Activated CD8-positive, alpha-beta memory T cell treated with anti-CD3 and anti-CD28 coated beads, Interleukin-2, amount 50 U/mL, for 24 hours (primary cell): ENCODE data around the gene RUFY1.
"Not testable (repeated sequence)": the region's sequence is repeated elsewhere in the genome, so short reads cannot be mapped to it uniquely, and the experiment has no call there.

Experiments
- DNase-seq: peaks from one replicate; pipeline ENCODE4 v3.0.0-alpha.2; 2020; ENCODE audit errors: extremely low read depth

RUFY1 gene

GRCh38 chr5:179623003-179623905 is 72.9 kb downstream of the RUFY1 start, which contains the start of gene HNRNPH1:
Gene HNRNPH1 (minus strand): TSS chr5:179623671. CDS start chr5:179623133, 538 bp downstream.
- DNase-seq = peak; percentile 96

GRCh38 chr5:179623906-179624741 is 73.8 kb downstream of the RUFY1 start:
- DNase-seq = no peak

GRCh38 chr5:179624841-179625271 is 74.5 kb downstream of the RUFY1 start:
- no peak for DNase-seq

GRCh38 chr5:179633501-179634369 is 83.4 kb downstream of the RUFY1 start:
- DNase-seq = not testable (repeated sequence)

- DNase-seq = not testable (repeated sequence)
Measured at GRCh38 chr5:179634370-179635172, 84.2 kb downstream of the RUFY1 start.

- DNase-seq = not testable (repeated sequence)
Measured at GRCh38 chr5:179639296-179639695, 88.9 kb downstream of the RUFY1 start.

GRCh38 chr5:179641745-179642144 is 91.4 kb downstream of the RUFY1 start:
- not testable (repeated sequence) for DNase-seq

- DNase-seq = not testable (repeated sequence)
Measured at GRCh38 chr5:179642626-179643025, 92.3 kb downstream of the RUFY1 start.

- DNase-seq = not testable (repeated sequence)
Measured at GRCh38 chr5:179643141-179643920, 93.0 kb downstream of the RUFY1 start.

GRCh38 chr5:179644766-179645165 is 94.4 kb downstream of the RUFY1 start:
- not testable (repeated sequence) for DNase-seq

GRCh38 chr5:179648410-179648809 is 98.1 kb downstream of the RUFY1 start:
- DNase-seq = no peak

- DNase-seq = not testable (repeated sequence)
Measured at GRCh38 chr5:179649166-179649703, 98.9 kb downstream of the RUFY1 start.

GRCh38 chr5:179650245-179650644 is 99.9 kb downstream of the RUFY1 start:
- not testable (repeated sequence) for DNase-seq

GRCh38 chr5:179653135-179653534 is 102.8 kb downstream of the RUFY1 start:
- not testable (repeated sequence) for DNase-seq

- DNase-seq = not testable (repeated sequence)
Measured at GRCh38 chr5:179657302-179658178, 107.2 kb downstream of the RUFY1 start.

GRCh38 chr5:179658179-179658856 is 108.0 kb downstream of the RUFY1 start:
- DNase-seq = not testable (repeated sequence)
